ENCODE measurements around the gene ATAD1.

DNA sequence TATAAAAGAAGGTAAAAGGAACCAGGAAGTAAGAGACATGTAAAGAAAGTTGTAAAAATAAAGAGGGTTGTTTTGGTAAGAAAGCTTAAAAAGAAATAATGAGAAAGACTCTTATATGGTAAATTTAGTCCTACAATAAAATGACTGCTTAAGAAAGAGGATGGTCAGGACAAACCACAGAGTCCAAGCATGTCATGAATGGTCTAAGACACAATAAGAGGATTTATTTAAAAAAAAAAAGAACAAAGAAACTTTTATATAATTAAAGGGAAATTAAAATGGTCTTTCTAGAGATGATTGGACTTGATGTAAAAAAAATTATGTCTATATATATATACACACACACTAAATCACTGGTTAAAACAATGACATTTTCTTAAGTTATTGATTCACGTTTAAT is 18.2 kb downstream of the ATAD1 start:
- TF ChIP-seq, protein P1, sequence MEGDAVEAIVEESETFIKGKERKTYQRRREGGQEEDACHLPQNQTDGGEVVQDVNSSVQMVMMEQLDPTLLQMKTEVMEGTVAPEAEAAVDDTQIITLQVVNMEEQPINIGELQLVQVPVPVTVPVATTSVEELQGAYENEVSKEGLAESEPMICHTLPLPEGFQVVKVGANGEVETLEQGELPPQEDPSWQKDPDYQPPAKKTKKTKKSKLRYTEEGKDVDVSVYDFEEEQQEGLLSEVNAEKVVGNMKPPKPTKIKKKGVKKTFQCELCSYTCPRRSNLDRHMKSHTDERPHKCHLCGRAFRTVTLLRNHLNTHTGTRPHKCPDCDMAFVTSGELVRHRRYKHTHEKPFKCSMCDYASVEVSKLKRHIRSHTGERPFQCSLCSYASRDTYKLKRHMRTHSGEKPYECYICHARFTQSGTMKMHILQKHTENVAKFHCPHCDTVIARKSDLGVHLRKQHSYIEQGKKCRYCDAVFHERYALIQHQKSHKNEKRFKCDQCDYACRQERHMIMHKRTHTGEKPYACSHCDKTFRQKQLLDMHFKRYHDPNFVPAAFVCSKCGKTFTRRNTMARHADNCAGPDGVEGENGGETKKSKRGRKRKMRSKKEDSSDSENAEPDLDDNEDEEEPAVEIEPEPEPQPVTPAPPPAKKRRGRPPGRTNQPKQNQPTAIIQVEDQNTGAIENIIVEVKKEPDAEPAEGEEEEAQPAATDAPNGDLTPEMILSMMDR (conservative IDR thresholded peaks at IDR 0.05 in 1 of 2, IDR thresholded peaks at IDR 0.05 in 1 of 2; ENCODE audit: low read depth in 1 of 2, low read length in 2 of 2) = no peak
- no peak for TF ChIP-seq EZH2 (IDR thresholded peaks at IDR 0.05; ENCODE audit: low read length, missing control alignments)

Measured in fibroblast of lung (primary cell).